Activated T-cell treated with anti-CD3 and anti-CD28 coated beads for 24 hours (primary cell): ENCODE results near the gene ZNF804B.
"Not testable (repeated sequence)": the region's sequence is repeated elsewhere in the genome, so short reads cannot be mapped to it uniquely, and the experiment has no call there.

Source experiments
- DNase-seq: peaks from one replicate; pipeline ENCODE4 v3.0.0-alpha.2; 2020; ENCODE audit warnings: low read depth

Gene ZNF804B

DNA sequence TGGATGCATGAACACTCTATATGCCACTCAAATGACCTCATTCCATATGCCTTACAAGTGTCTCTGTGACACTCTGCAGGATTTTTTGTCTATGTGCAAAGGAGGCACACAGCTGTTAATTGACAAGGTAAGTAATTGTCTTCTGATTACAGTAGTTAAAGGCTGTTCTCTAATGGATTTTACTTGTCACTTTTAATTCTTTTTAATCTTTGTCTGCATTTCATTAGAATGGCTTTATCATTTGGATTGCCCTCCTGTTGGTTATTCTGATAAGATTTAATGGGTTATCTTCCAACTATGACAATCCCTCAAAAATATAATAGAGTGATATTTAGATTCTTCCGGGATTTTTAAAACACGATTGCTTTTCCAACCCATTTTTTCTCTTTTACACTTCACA lies 326.1 kb downstream of the ZNF804B start:
- no peak for DNase-seq

DNA sequence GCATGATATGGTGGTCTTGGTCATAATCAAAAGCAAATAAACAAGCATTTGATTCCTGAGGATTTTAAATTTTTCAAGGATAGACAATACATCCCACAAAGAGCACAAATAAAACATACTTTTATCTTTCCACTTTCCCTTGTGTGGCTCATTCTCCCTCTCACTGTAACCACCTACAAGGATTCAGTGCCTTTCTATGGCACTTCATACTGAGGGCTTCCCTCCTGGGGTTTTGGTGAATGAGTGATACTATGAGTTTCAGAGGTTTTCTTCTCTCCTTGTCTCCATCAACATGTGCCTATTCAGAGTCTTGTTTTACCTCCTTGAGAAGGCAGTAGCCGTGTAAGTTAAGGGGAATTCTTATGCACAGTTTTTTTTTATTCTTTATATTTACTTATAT lies 332.1 kb downstream of the ZNF804B start:
- DNase-seq: no peak

- no peak for DNase-seq
These were observed 334.8 kb downstream of the ZNF804B start for GRCh38 chr7:89094269-89094668.

GRCh38 chr7:89103564-89103963 lies 344.1 kb downstream of the ZNF804B start:
- DNase-seq: no peak

- DNase-seq: no peak
These were observed 345.5 kb downstream of the ZNF804B start for GRCh38 chr7:89104748-89105685.

- DNase-seq: no peak
These were observed 364.4 kb downstream of the ZNF804B start for GRCh38 chr7:89123871-89124270.

GRCh38 chr7:89129600-89130375 lies 370.3 kb downstream of the ZNF804B start:
- DNase-seq: no peak

- DNase-seq: no peak
These were observed 373.9 kb downstream of the ZNF804B start for GRCh38 chr7:89133357-89133756.

DNA sequence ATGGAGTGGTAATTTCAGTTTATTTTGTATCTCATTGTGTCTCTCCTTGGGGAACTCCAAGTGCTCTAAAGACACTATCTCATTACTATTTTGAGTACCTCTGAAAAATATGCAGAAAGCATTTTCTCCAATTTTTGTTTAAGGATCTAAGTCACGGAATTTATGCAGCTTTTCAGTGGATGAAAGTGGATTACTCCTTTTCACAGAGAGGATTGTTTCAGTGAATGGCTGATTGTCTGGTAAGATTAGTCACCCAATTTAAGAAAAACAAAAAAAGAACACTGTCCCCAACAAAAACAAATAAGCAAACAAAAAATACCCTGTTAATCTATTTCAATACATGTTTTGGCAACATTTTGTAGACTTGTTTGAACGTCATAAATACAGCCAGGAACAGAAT lies 374.3 kb downstream of the ZNF804B start:
- DNase-seq: no peak

DNA sequence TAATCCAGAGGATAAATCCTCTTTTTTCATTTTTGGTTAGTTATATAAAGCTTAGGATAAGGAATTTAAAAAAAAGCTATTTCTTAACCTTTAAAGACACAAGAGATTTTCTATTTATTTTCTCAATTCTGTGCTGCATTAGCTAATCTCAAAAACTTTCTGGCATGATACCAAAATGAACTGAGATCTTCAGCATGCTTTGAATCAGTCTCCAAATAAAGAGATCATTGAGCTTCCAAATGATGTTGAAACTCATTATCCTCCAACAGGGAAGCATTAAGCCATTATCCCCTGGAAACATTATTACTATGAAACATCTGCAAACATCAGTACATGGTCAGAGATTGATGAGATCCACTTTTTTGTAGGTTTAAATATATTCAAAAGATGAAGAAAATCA lies 386.3 kb downstream of the ZNF804B start:
- no peak for DNase-seq

GRCh38 chr7:89160107-89160506 lies 400.6 kb downstream of the ZNF804B start:
- no peak for DNase-seq

DNA sequence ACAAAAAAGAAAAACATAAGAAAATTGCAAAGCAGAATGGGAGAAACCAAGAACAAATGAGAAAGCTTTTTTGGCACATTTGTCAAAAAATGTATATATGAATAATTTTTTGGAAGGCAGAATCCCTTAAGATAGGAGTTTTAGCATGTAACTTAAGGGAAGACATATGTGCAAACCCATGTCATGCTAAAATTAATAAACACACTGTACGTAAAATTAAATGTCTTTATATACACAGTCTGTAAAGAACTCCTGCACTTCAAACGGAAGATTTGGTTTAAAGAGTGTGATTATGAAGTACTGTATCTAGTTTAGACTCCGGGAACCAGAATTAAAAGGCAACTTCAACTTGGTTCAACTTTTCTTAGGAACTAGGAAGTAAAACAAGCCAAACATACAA lies 405.9 kb downstream of the ZNF804B start:
- DNase-seq: no peak

DNA sequence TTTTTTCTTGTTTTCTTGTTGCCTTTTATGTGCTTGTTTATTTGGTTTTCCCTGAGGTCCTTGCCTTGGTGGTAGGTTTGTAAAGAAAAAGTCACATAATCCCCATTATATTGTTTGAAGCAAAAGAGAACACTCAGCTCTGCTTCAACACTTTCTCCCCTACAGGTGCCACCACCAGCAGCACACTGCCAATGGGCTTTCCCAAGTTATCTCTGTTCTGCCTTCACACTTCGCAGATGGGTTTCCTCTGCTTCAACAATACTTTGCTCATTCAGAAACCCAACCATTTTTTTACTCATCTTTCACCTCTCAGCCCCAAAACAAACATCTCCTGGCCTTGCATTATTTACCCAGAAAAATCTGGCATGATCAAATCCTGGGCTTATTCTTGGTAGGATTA lies 411.1 kb downstream of the ZNF804B start:
- DNase-seq: no peak

GRCh38 chr7:89182116-89182515 lies 422.6 kb downstream of the ZNF804B start:
- no peak for DNase-seq

DNA sequence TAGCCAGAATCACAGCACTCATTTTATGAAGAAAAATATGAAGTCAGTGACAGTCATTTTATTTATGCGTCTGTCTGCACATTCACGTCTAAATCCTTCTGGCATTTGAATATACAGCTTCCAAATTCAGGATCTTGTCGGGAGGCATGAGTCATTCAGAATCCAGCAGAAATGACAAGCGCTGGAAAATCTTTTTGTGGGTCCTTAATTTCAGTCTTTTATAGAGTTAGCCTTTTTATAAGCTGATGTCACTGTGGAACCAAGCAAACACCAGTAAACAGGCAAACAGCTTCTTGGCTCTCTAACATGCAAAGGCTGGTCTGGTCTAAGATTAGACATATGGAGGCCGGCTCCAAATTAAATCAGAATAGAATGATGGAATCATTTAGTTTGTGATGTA lies 424.2 kb downstream of the ZNF804B start:
- DNase-seq: no peak

DNA sequence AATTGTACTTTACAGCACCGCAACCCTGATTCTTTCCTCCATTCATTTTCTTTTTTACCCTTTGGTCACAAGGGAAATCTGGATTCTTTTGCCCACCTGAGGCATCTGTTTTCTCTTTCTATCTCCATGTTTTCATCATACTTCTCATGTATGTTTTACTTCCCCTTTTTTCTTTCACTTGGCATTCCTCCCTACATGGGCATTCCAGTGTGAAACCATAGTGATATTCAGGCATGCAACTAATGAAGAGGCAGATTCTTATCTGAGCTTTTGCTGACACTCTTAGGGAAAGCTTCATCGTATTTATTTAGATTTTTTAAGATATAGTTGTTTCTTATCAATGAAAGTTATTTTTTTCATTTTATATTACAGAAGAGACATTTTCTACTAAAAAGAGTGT lies 441.3 kb downstream of the ZNF804B start:
- DNase-seq: no peak

- no peak for DNase-seq
These were observed 464.4 kb downstream of the ZNF804B start for GRCh38 chr7:89223900-89224395.

GRCh38 chr7:89228688-89229171 lies 469.2 kb downstream of the ZNF804B start:
- not testable (repeated sequence) for DNase-seq

GRCh38 chr7:89238156-89238555 lies 478.7 kb downstream of the ZNF804B start:
- no peak for DNase-seq

DNA sequence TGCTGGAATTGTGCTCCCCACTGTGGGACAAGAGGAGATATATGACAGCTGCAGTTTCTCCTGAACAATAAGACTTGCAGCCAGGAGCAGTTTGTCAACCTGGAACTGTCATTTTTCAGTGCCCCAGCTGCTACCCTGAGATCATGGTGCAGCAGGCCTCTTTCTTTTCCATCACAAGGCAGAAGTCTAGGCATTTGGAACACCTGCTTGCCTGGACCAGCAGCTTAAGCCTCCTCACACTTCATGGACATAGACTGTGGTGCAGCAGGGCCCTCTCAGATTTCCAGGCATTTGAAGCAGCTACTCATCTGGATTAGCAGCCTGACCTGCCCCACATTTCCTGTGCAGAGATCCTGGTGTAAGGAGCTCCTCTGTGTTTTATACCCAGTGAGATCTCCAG lies 486.7 kb downstream of the ZNF804B start:
- DNase-seq: no peak

DNA sequence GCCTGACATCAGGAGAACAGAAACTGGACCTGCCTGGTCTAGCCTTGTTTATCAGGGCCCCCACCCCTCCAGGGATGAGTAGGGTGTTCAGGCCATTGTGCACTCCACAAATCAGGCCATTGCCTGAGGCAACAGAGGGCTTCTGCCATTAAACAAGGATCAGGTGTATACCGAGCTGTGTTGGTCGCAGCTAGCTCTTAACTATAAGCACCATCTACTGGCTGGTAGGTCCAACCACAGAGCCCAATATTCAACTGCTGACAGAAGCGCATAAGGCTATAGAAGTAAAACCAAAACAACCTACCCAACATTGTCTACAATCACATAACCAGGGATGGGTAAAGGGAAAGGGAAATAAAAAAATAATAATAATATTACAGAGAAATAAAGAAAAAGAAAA lies 487.7 kb downstream of the ZNF804B start:
- no peak for DNase-seq

DNA sequence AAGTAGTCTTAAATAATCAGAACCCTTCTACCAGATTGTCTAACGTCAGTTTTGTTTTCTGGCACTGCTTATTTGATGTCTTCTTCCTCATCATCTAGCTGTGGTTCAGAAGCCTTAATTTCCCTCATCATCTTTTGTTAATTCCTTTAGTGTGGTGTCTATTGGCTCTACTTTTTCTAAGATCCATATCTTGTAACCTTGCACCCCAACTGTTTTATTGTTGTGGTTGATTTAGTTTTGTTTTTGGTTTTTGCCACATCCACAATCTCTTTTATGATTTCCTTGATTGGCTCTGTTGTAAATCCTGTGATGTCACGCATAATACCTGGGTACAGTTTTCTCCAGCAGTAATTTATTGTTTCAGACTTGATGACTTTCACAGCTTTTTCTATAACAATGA lies 499.6 kb downstream of the ZNF804B start:
- no peak for DNase-seq

DNA sequence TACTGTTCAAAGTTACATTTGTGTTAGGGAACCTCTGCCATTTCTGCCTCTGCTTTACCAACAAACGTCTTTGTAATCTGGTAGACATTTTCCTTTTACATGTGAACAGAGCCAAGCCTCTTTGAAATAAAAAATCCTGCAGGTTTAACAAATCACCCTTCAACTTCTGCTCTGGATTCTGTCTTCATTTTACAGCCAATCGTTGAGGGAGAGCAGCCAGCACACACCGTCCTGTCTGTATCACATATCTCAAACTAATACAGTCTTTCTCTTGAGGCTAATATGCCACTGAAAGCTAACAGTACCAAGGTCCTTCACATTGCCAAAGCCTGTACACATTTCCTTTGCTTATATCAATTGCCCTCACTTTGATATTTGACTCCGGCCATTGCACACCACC lies 504.6 kb downstream of the ZNF804B start:
- no peak for DNase-seq
